ENCODE measurements around the gene CEACAM16.
A peak's percentile ranks its signal among the peaks of the same experiment; 100 is the strongest.
"Not testable (repeated sequence)": the region's sequence is repeated elsewhere in the genome, so short reads cannot be mapped to it uniquely, and the experiment has no call there.

The CEACAM16 gene

GRCh38 chr19:44682807-44683206 lies 16.1 kb upstream of the CEACAM16 start:
- no peaks in the 10 kb centered on the region for H3K9me3 Mint-ChIP-seq
- H3K4me1 Mint-ChIP-seq, result peaks cover 6% of the 10 kb centered on the region
- H3K27ac Mint-ChIP-seq, result peak overlapping the region in 1 of 3 experiments; percentile 12
- H3K36me3 Mint-ChIP-seq (ENCODE audit: low read depth), result peaks cover 3% of the 10 kb centered on the region
- no peak for TF ChIP-seq CTCF (IDR thresholded peaks at IDR 0.05; ENCODE audit: unreplicated experiment in 3 of 3)
- H3K4me3 Mint-ChIP-seq, result no peak overlapping the region
- no peaks in the 10 kb centered on the region for H3K27me3 Mint-ChIP-seq (ENCODE audit: low read depth)

DNA sequence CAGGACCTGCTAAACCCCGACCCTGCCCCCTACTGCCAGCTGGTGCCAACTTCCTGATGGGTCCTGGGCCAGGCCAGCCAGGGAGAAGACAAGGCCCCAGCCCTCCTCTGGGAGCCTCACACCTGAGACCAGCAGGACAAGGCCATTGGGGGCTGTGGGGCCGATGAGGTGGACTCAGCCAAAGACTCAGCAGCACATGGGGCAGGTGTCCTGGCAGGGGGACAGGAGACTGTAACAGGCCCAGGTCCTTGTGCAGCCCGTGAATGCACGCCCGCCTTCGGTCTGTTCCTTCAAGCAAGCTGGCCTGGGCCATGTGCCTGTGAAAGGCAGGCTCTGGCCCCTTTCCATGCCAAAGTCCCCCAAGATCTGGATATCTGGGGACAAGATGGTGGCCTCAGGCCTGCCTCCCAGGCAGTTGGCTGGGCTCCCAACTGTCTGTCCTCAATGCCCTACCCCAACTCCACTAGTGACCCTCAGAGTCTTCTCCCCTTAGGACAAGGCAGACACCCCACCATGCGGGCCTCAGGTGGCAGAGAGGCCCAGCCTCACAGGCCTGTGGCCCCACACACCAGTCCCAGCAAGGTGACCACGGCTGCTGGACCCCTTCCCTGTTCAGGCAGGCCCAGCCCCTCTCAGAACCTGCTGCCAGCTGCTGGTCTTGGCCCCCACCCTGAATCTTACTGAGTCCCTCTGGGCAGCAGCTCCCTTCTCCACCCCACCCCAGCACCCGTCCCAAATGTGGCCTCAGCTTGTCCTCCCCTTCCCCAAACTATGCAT lies 15.3 kb upstream of the CEACAM16 start:
- no peak for TF ChIP-seq CTCF (IDR thresholded peaks at IDR 0.05; ENCODE audit: unreplicated experiment in 3 of 3)
- Mint-ChIP-seq H3K9me3 (no peaks in the 10 kb centered on the region), H3K27me3 (ENCODE audit: low read depth) (no peaks in the 10 kb centered on the region), H3K4me3 (no peak overlapping the region), H3K4me1 (peaks cover 6% of the 10 kb centered on the region), H3K36me3 (ENCODE audit: low read depth) (peaks cover 3% of the 10 kb centered on the region), H3K27ac (no peak overlapping the region)

DNA sequence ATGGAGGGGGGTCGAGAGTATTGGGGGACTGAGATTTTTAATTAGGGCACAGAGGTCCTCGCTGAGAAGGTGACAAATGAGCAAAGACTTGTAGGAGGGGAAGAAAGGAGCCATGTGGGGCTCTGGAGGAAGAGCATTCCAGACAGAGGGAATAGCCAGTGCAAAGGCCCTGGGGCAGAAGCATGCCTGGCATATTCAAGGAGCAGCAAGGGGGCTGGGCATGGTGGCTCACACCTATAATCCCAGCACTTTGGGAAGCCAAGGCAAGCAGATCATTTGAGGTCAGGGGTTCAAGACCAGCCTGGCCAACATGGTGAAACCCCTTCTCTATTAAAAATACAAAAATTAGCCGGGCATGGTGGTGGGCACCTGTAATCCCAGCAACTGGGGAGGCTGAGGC lies 14.6 kb upstream of the CEACAM16 start:
- H3K36me3 Mint-ChIP-seq (ENCODE audit: low read depth); H3K27me3 Mint-ChIP-seq (ENCODE audit: low read depth); H3K4me1 Mint-ChIP-seq; H3K9me3 Mint-ChIP-seq; H3K4me3 Mint-ChIP-seq: not testable (repeated sequence)
- H3K27ac Mint-ChIP-seq, result peak overlapping the region in 1 of 3 experiments; percentile 42

DNA sequence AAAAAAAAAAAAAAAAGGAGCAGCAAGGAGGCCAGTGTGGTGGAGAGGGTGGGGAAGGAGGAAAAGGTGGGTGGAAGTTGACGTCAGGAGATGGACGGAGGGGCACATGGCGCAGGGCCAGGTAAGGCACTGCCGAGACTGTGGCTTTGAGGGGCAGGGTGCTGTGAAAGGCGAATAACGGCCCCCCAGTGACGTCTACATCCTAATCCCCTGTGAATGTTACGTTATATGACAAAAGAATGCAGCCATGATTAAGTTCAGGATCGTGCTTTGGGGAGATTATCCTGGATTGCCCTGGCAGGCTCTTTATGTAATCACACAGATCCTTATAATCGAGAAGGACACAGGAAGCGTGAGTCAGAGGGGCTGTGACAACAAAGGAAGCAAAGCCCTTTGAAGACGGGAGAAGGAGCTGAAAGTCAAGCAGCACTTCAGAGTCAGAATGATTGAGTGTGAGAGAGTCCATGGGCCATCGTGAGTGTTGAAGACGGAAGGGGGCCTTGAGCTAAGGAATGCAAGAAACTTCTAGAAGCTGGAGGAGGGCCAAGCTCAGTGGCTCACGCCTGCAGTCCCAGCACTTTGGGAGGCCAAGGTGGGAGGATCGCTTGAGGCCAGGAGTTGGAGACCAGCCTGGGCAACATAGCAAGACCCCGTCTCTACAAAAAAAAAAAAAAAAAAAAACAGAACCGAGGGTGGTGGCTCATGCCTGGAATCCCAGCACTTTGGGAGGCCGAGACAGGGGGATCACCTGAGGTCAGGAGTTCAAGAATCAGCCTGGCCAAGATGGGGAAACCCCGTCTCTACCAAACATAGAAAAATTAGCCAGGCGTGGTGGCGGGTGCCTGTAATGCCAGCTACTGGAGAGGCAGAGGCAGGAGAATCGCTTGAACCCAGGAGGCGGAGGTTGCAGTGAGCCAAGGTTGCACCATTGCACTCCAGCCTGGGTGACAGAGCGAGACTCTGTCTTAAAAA lies 13.8 kb upstream of the CEACAM16 start:
- no peaks in the 10 kb centered on the region for H3K9me3 Mint-ChIP-seq
- peaks cover 3% of the 10 kb centered on the region for H3K36me3 Mint-ChIP-seq (ENCODE audit: low read depth)
- peaks cover 6% of the 10 kb centered on the region for H3K4me1 Mint-ChIP-seq
- TF ChIP-seq CTCF (IDR thresholded peaks at IDR 0.05; ENCODE audit: unreplicated experiment in 3 of 3), result no peak
- peaks cover 4% of the 10 kb centered on the region for H3K27me3 Mint-ChIP-seq (ENCODE audit: low read depth)
- peak overlapping the region; percentile 11 to 82 (median 35) for H3K27ac Mint-ChIP-seq
- no peak overlapping the region for H3K4me3 Mint-ChIP-seq

DNA sequence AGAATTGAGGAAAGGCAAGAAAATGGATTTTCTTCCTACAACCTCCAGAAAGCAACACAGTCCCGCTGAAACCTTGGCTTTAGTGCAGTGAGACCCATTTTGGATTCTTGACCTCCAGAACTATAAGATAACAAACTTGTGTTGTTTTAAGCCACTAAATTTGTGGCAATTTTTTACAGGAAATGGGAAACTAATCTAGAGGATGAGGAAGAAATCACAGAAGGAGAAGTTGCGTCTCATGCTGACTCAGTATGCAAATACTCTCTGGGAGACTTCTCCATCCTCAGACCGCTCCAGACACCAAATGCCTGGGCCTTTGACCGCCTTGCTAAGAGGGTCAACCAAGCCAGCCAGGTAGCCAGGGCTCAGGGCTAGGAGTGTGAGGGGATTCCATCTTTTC lies 13.1 kb upstream of the CEACAM16 start:
- H3K9me3 Mint-ChIP-seq, result no peaks in the 10 kb centered on the region
- peaks cover 6% of the 10 kb centered on the region for H3K4me1 Mint-ChIP-seq
- H3K36me3 Mint-ChIP-seq (ENCODE audit: low read depth), result no peaks in the 10 kb centered on the region

More for the DNA sequence above, 13.1 kb upstream of the CEACAM16 start:
- H3K4me3 Mint-ChIP-seq, result no peak overlapping the region
- H3K27ac Mint-ChIP-seq, result no peak overlapping the region
- H3K27me3 Mint-ChIP-seq (ENCODE audit: low read depth), result peaks cover 4% of the 10 kb centered on the region
- TF ChIP-seq CTCF (IDR thresholded peaks at IDR 0.05; ENCODE audit: unreplicated experiment in 3 of 3), result no peak
